Neural progenitor cell (in vitro differentiated cells): ENCODE measurements around the gene GAP43.

Experiments used
- CTCF ChIP-seq: fragments of 200-600 bp; sonication (generic); IDR thresholded peaks from 2 replicates; pipeline ENCODE4 v1.5.1; 2017; ENCODE audit warnings: antibody characterized with exemption, mild to moderate bottlenecking
- EZH2 ChIP-seq: fragments of 200-600 bp; sonication (generic); IDR thresholded peaks from 2 replicates; pipeline ENCODE4 v1.6.1; 2017; ENCODE audit warnings: antibody characterized with exemption, mild to moderate bottlenecking, moderate library complexity
- EZH2phosphoT487 ChIP-seq: fragments of 200-600 bp; sonication (generic); IDR thresholded peaks from 2 replicates; pipeline ENCODE4 v1.6.1; 2017; ENCODE audit warnings: antibody characterized with exemption

DNA sequence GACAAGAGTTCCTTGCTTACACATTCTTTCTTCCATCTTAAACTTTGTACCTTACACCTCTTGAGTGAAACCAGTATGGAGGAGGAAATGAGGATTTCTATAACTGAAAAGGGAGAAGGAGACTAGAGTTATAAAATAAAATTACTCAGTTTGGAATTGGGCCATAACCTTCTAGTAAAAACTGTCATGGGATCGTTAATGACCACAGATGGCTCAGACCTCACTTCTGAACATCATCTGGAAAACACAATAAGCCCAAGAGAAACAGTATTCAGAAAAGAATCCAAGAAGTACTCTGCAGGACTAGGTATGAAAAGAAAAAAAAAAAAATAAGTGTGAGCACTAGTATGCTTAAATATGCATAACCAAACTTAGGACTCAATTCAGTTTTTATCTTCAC lies 12.1 kb downstream of the GAP43 start:
- TF ChIP-seq CTCF, result no peak
- TF ChIP-seq EZH2phosphoT487, result no peak
- no peak for TF ChIP-seq EZH2
